Endothelial cell of umbilical vein (primary cell): ENCODE results near the gene TBC1D24. TPM values are rescaled to one million over a fixed set of nuclear protein-coding genes. Genes with fewer than 3 reads are reported as not detected.

Source experiments
- BruUV-seq: library from RNA; stranded (reverse); fragments of 400-500 nt; replicated peaks from 2 replicates; lab custom pipeline; 2021; lab: Mats Ljungman, UMichigan
- CTCF ChIA-PET: fragments of 300-600, 350-600 bp; sonication (Branson Sonifier 250); formaldehyde crosslinking; loops from one replicate; lab custom pipeline; 2021; ENCODE audit warnings: antibody characterized with exemption, inconsistent platforms; lab: Charles Lee
- POLR2A ChIA-PET: fragments of 300-600, 350-600 bp; sonication (Branson Sonifier 250); formaldehyde crosslinking; loops from one replicate; lab custom pipeline; 2021; ENCODE audit warnings: antibody characterized with exemption, inconsistent platforms; lab: Charles Lee
- DNase-seq: peaks from one replicate; pipeline ENCODE4 v3.0.0-alpha.2; 2011; ENCODE audit warnings: low read depth, low spot score
- FAIRE-seq: peaks from 2 replicates; lab custom pipeline; 2011; peaks lifted over from hg19 to GRCh38; lab: Jason Lieb, UNC
- H2AFZ ChIP-seq: 2 replicates; pipeline ENCODE4 v1.6.0; 2012; ENCODE audit warnings: low read depth, low read length, control low read depth, inconsistent platforms
- H3K27ac ChIP-seq: 2 replicates; pipeline ENCODE4 v1.5.1; 2011; ENCODE audit warnings: low read depth, mild to moderate bottlenecking, control low read depth, low read length, moderate library complexity; ENCODE audit not compliant: insufficient read depth
- H3K27me3 ChIP-seq, 2 experiments: 2 replicates each; pipeline versions ENCODE4 v1.6.0 to v1.6.1; 2011; ENCODE audit warnings: low read length in 2 of 2, mixed read lengths in 1 of 2; ENCODE audit not compliant: control insufficient read depth in 2 of 2, insufficient read depth in 2 of 2
- H3K36me3 ChIP-seq, 2 experiments: 2 replicates in 1 of 2; 3 replicates in 1 of 2; pipeline ENCODE4 v1.5.1; 2011; ENCODE audit warnings: low read length in 2 of 2, mild to moderate bottlenecking in 1 of 2, moderate library complexity in 1 of 2; ENCODE audit not compliant: control insufficient read depth in 2 of 2, insufficient read depth in 2 of 2; ENCODE audit errors: extremely low read depth in 1 of 2
- H3K4me1 ChIP-seq: 3 replicates; pipeline ENCODE4 v1.5.1; 2011; ENCODE audit warnings: mild to moderate bottlenecking, low read length; ENCODE audit not compliant: control insufficient read depth, insufficient read depth; ENCODE audit errors: extremely low read depth
- H3K4me2 ChIP-seq: 2 replicates; pipeline ENCODE4 v1.6.1; 2011; ENCODE audit warnings: low read length, control low read depth, mixed read lengths; ENCODE audit not compliant: insufficient read depth
- H3K4me3 ChIP-seq, 3 experiments: fragments of 200-600 bp in 1 of 3; sonication (generic), shearing (Covaris generic) in 1 of 3; replicated peaks in 1 of 3; 2 replicates each; pipeline ENCODE4 v1.5.1; 2011 to 2016; ENCODE audit warnings: control low read depth in 3 of 3, low read length in 3 of 3, mild to moderate bottlenecking in 2 of 3, inconsistent platforms in 1 of 3, low read depth in 1 of 3, moderate library complexity in 1 of 3; ENCODE audit not compliant: insufficient read depth in 1 of 3
- H3K79me2 ChIP-seq: 2 replicates; pipeline ENCODE4 v1.6.0; 2012; ENCODE audit warnings: low read length, inconsistent platforms; ENCODE audit not compliant: control insufficient read depth, insufficient read depth
- H3K9ac ChIP-seq: replicated peaks from 2 replicates; pipeline ENCODE3; 2011; ENCODE audit warnings: low read length, control low read depth; ENCODE audit not compliant: insufficient read depth; ENCODE audit errors: extremely low read depth
- H3K9me1 ChIP-seq: replicated peaks from 3 replicates; pipeline ENCODE4 v1.6.0; 2011; ENCODE audit warnings: mild to moderate bottlenecking, low read length; ENCODE audit not compliant: control insufficient read depth, insufficient read depth; ENCODE audit errors: extremely low read depth
- H3K9me3 ChIP-seq: replicated peaks from 2 replicates; pipeline ENCODE4 v1.5.1; 2012; ENCODE audit warnings: low read length, inconsistent platforms; ENCODE audit not compliant: control insufficient read depth, insufficient read depth
- H4K20me1 ChIP-seq: replicated peaks from 2 replicates; pipeline ENCODE3; 2011; ENCODE audit warnings: mild to moderate bottlenecking, low read length; ENCODE audit not compliant: control insufficient read depth, insufficient read depth; ENCODE audit errors: extremely low read depth
- EZH2 ChIP-seq: IDR thresholded peaks from 2 replicates; pipeline ENCODE4 v1.6.1; 2012; ENCODE audit warnings: borderline replicate concordance, low read depth, mild to moderate bottlenecking, moderate library complexity, low read length, inconsistent platforms; ENCODE audit not compliant: severe bottlenecking
- GATA2 ChIP-seq: IDR thresholded peaks from 2 replicates; pipeline ENCODE4 v1.7.0; 2011; ENCODE audit warnings: low read depth, mild to moderate bottlenecking, moderate library complexity, mixed read lengths, low read length; ENCODE audit not compliant: insufficient read length, insufficient read depth
- MAX ChIP-seq: IDR thresholded peaks from 2 replicates; pipeline ENCODE4 v1.6.1; 2011; ENCODE audit not compliant: insufficient read depth, insufficient read length
- MYC ChIP-seq: IDR thresholded peaks from one replicate; pipeline ENCODE4 v1.6.1; 2011; ENCODE audit warnings: mild to moderate bottlenecking, low read depth, low read length
- dilution Hi-C: fragments of 300-500 bp; cut with MboI; formaldehyde crosslinking; loops from one replicate; pipeline ENCODE4 v1.15.0; 2019; ENCODE audit warnings: low sequenced_read_pairs; ENCODE audit not compliant: extremely low pct_ligation_motif_present
- intact Hi-C: fragments of 100-400 bp; cut with micrococcal nuclease; formaldehyde crosslinking; loops from one replicate; pipeline ENCODE4 v1.10.0; 2022
- polyA plus RNA-seq, 4 experiments: library from polyadenylated mRNA; depleted of rRNA in 3 of 4; stranded (reverse) in 3 of 4; unstranded in 1 of 4; fragments of >200 nt; gene quantifications; 2 replicates each; pipeline versions ENCODE4 v1.2.1 to v1.2.3, GENCODE V29; 2011 to 2012; ENCODE audit warnings: missing spikeins in 1 of 4
- total RNA-seq: library from RNA; stranded (reverse); gene quantifications from 2 replicates; pipeline ENCODE4 v1.2.3, GENCODE V29; 2021
- TF ChIP-seq, protein P1 (sequence below), 2 donors: IDR thresholded peaks; 1 replicate in 1 of 2; 2 replicates in 1 of 2; pipeline ENCODE4 v1.5.1; 2011; ENCODE audit warnings: low read length in 2 of 2, mild to moderate bottlenecking in 2 of 2, moderate library complexity in 2 of 2, control low read depth in 1 of 2, inconsistent platforms in 1 of 2, low read depth in 1 of 2; ENCODE audit not compliant: insufficient read depth in 1 of 2; ENCODE audit errors: extremely low read depth in 1 of 2

TBC1D24 gene
- total and polyA plus RNA-seq, 2 donors (not counting 3 experiments of a cell fraction or from before 2014, with no cell fraction given) = 8.1 to 22.8 TPM

DNA sequence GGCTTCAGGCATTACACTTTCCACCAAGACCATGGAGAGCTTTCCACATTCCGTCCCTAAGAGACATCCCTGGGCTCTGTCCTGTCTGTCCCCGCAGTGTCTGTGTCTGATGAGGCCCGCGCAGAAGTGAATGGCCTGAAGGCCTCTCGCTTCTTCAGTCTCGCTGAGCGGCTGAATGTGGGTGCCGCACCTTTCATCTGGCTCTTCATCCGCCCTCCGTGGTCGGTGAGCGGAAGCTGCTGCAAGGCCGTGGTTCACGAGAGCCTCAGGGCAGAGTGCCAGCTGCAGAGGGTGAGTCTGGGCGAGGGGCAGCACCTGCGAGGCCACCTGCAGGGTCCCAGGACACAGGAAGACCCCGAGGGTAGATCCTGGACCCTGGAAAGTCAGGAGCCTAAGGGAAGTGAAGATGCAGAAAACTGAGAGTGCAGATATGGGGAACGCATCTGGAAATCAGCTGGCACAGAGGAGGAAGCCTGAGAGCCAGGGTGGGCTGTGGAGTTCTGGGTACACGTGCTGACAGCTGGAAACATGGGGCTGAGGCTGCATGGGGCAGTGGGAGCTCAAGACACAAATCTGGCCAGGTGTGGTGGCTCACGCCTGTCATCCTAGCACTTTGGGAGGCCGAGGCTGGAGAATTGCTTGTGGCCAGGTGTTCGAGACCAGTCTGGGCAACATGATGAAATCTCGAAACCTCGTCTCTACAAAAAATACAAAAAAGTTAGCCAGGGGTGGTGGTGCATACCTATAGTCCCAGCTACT is 37.7 kb upstream of the TBC1D24 start:
- Histone ChIP-seq H3K36me3 (peaks cover 19 to 29% of the 10 kb centered on the region in 2 experiments), H3K4me2 (no peak overlapping the region), H3K9ac (no peak overlapping the region), H3K27ac (no peak overlapping the region), H3K4me1 (no peaks in the 10 kb centered on the region), H3K79me2 (peaks cover 18% of the 10 kb centered on the region), H2AFZ (no peak overlapping the region), H3K4me3 (no peak overlapping the region), H3K9me1 (no peaks in the 10 kb centered on the region), H3K27me3 (no peaks in the 10 kb centered on the region), H4K20me1 (no peaks in the 10 kb centered on the region), H3K9me3 (no peaks in the 10 kb centered on the region)
- CTCF ChIA-PET = no interaction called here
- TF ChIP-seq MYC = no peak
- TF ChIP-seq EZH2 = no peak
- no peak for TF ChIP-seq MAX
- TF ChIP-seq, protein P1, sequence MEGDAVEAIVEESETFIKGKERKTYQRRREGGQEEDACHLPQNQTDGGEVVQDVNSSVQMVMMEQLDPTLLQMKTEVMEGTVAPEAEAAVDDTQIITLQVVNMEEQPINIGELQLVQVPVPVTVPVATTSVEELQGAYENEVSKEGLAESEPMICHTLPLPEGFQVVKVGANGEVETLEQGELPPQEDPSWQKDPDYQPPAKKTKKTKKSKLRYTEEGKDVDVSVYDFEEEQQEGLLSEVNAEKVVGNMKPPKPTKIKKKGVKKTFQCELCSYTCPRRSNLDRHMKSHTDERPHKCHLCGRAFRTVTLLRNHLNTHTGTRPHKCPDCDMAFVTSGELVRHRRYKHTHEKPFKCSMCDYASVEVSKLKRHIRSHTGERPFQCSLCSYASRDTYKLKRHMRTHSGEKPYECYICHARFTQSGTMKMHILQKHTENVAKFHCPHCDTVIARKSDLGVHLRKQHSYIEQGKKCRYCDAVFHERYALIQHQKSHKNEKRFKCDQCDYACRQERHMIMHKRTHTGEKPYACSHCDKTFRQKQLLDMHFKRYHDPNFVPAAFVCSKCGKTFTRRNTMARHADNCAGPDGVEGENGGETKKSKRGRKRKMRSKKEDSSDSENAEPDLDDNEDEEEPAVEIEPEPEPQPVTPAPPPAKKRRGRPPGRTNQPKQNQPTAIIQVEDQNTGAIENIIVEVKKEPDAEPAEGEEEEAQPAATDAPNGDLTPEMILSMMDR (IDR thresholded peaks at IDR 0.05; ENCODE audit: extremely low read depth in 1 of 2, insufficient read depth in 1 of 2, low read depth in 1 of 2, low read length in 2 of 2) = no peak
- TF ChIP-seq GATA2 = no peak
- DNase-seq = no peak
- POLR2A ChIA-PET = no interaction called here
- dilution Hi-C loops (no loop called here), intact Hi-C loops (no loop called here)
- no peak for FAIRE-seq
- BruUV-seq = no TSS peak
